NCI-H1694 treated with DMSO at 0.1 percent for 48 hours (cell line): Measurements from ENCODE around the gene ZNF286A.
"Not testable (repeated sequence)": the region's sequence is repeated elsewhere in the genome, so short reads cannot be mapped to it uniquely, and the experiment has no call there.

ENCODE experiments used
- DNase-seq: peaks from one replicate; lab custom pipeline; 2025; lab: John Stamatoyannopoulos, UW

ZNF286A gene

GRCh38 chr17:15699413-15699924 is at the start of gene ZNF286A:
TSS of gene ZNF286A (plus strand) at chr17:15699752. CDS start at chr17:15700330, 578 bp downstream.
- DNase-seq = peak; percentile 99

DNA sequence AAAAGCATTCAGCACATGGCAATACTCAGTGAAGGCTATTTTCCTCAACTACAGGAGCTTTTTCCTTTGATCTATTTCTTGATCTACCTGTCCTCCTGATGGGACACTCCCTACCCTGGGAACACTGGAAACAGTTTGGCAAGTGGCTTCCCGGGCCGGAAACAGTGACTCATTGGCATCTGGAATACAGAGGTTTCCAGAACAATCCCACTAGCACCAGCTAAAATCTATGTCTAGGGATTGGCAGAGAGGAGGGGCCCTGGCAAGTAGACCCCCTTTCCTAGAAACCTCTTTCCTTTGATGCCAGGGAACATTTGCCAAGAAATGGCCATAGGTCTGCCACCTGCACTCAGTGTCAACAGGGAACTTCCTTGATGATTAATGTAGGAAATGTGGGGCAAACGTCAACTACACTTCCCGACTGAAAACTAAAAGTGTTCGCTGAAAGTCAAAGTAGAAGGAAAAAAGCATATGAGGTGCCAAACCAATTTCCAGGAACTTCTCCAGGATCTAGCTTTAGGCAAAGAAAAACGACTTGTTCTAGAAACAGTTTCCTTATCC is 49.6 kb upstream of the ZNF286A start:
- DNase-seq = no peak

- DNase-seq = no peak
Observed at GRCh38 chr17:15650741-15651582, 48.6 kb upstream of the ZNF286A start.

- DNase-seq = no peak
Observed at GRCh38 chr17:15651583-15652110, 47.9 kb upstream of the ZNF286A start.

DNA sequence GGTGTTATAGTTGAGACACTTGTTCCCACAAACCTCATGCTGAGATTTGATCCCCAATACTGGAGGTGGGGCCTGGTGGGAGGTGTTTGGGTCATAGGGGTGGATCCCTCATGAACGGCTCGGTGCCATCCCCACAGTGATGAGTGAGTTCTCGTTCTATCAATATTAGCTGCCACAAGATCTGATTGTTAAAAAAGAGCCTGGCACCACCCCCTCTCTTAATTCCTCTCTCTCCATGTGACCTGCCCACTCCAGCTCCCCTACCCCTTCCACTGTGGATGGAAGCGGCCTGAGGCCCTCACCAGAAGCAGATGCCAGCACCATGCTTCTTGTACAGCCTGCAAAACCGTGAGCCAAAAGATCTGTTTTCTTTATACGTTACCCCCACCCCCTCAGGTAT is 46.6 kb upstream of the ZNF286A start:
- DNase-seq = no peak

DNA sequence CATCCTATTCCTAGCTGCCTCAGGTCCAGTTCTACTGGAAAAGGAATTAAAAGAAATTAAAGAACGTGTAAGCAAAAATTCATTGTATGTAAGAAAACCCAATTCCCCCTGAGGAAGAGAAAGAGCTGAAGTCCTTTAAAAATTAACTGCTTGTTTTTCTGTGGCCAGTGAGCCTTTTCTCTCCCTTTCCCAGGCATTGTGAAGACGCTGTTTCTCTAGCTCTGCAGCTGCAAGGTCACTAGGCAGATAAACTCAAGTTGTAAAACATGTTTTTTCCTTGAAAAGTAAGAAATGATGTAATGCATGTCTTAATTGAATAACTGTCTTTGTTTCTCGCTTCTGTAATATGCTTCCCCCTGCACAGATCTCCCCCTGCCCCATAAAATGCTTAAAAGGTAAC is 45.2 kb upstream of the ZNF286A start:
- not testable (repeated sequence) for DNase-seq

GRCh38 chr17:15654886-15655561 is 44.5 kb upstream of the ZNF286A start:
- DNase-seq = no peak

DNA sequence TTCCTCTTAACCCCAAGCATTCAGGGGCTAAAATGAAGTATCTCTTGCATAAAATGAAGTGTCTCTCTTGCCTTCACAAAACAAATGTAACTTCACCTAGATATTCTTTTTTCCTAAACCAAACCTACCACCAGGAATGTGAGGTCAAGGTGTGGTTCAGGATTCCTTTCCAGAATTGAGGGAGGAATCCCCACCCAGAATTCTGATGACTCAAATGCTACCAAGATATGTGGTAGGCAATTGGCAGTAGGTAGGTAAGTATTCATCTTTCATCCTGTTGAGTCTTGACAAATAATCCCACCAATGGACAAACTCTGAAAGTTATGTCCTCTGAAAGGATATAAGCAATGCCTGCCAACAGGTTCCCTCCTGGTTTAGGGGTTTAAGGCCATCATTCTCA is 41.7 kb upstream of the ZNF286A start:
- no peak for DNase-seq

DNA sequence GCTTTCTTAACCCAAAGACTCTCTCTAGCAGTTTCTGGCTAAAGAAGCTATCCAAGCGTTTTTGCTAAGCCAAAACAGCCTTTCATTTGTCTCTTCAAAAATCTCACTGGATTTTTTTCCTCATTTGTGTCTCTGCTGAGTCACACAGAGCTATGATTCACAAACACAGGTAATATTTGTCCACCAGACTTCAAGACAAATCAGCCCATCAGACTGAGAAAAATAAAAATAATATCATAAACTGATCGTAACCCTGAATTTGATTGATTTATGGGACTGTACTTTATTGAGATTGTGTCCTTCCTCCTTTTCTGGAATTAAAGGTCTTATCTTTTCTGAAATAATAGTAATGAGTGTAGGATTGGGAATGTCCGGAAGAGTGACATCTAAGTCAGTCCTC is 41.3 kb upstream of the ZNF286A start:
- no peak for DNase-seq

GRCh38 chr17:15659236-15659635 is 40.3 kb upstream of the ZNF286A start:
- DNase-seq = no peak

DNA sequence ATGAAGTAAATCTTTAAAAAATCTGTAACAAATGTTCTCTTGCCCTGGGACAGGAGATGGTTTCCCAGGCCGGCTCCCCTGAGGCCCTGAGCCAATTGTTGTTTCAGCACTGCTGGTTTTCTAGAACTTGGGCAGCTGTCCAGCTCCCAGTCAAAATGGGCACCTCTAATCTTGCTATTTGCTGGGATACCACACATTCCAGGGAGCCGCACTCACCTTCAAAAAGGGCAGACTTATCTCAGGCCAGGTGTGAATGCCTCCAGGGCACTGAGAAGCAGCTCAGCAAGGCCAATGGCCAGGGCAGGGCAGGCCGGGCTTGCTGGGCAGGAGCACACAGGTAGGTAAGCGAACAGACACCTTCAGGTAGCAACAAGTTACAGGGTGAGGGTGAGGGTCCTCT is 39.9 kb upstream of the ZNF286A start:
- DNase-seq = no peak

DNA sequence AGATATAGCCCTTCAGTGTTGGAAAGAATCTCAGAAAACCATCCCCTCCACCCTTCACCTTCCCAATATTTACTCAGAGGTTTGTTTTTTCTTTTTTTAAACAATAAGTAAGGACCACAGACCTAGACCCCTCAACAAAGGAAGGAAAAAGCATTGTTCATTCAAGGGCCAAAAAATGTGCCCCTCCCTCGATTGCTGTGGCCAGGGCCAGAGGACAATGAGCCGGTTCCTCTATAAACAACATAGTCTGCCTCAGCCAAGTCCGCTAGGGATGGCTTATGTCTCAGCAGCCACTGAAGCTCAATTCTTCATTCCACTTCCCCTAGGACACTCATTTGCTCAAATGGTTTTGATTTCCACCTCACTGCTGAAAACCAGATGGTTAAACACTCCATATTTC is 39.5 kb upstream of the ZNF286A start:
- no peak for DNase-seq

- no peak for DNase-seq
Observed at GRCh38 chr17:15662681-15663080, 36.9 kb upstream of the ZNF286A start.

DNA sequence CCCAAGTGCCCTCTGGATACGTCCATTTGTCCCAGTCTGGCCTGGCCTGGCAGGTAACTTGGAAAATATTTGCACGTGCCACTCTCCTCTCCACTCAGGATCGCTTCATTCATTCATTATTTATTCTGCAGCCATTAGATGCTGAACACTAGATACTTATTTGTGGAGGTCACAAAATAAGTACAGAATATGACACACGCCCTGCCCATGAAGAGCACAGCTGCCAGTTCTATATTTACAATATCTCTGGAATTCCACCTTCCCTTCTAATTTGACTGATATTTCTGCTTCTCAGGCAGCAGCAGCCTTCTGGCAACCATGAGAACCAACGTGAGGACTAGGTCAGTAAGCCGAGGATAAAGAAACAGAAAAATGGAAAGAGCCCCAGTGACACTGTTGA is 36.4 kb upstream of the ZNF286A start:
- no peak for DNase-seq

GRCh38 chr17:15663691-15664090 is 35.9 kb upstream of the ZNF286A start:
- DNase-seq = no peak

DNA sequence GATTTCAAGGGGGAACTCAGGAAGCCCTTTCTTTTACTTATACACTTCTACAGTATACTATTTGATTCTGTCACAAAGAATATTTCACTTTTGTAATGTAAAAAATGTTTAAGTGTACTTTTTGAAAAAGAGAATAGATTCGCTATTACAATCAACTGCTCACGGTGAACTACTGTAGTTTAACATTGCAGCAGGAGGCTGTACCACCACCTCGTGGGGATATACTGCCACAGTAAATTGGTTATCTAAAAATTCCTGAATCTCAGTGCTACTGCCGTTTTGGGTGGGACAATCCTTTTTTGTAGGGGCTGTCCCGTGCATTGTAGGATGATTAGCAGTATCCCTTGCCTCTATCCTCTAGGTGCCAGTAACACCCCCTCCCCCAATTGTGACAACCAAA is 30.0 kb upstream of the ZNF286A start:
- not testable (repeated sequence) for DNase-seq

- DNase-seq = not testable (repeated sequence)
Observed at GRCh38 chr17:15674640-15675039, 24.9 kb upstream of the ZNF286A start.

- DNase-seq = not testable (repeated sequence)
Observed at GRCh38 chr17:15675991-15676390, 23.6 kb upstream of the ZNF286A start.

- DNase-seq = not testable (repeated sequence)
Observed at GRCh38 chr17:15683135-15683534, 16.4 kb upstream of the ZNF286A start.

- peak; percentile 12 for DNase-seq
Observed at GRCh38 chr17:15683824-15684478, 15.6 kb upstream of the ZNF286A start, which contains the start of gene TRIM16. TSS of gene TRIM16 (minus strand) at chr17:15684311. CDS start at chr17:15651609, 32,702 bp downstream.

GRCh38 chr17:15687494-15687893 is 12.1 kb upstream of the ZNF286A start:
- not testable (repeated sequence) for DNase-seq

- peak; percentile 42 for DNase-seq
Observed at GRCh38 chr17:15698967-15699366, 585 bp upstream of the ZNF286A start.
